Astrocyte of the hippocampus (primary cell): Measurements from ENCODE around the gene ALDH3B2.
"Not testable (repeated sequence)": the region's sequence is repeated elsewhere in the genome, so short reads cannot be mapped to it uniquely, and the experiment has no call there.

Experiments
- DNase-seq: peaks from one replicate; pipeline ENCODE4 v3.0.0; 2011; ENCODE audit warnings: low read depth, low spot score

The ALDH3B2 gene

GRCh38 chr11:67685641-67686332 is 11.4 kb upstream of the ALDH3B2 start:
- not testable (repeated sequence) for DNase-seq

DNA sequence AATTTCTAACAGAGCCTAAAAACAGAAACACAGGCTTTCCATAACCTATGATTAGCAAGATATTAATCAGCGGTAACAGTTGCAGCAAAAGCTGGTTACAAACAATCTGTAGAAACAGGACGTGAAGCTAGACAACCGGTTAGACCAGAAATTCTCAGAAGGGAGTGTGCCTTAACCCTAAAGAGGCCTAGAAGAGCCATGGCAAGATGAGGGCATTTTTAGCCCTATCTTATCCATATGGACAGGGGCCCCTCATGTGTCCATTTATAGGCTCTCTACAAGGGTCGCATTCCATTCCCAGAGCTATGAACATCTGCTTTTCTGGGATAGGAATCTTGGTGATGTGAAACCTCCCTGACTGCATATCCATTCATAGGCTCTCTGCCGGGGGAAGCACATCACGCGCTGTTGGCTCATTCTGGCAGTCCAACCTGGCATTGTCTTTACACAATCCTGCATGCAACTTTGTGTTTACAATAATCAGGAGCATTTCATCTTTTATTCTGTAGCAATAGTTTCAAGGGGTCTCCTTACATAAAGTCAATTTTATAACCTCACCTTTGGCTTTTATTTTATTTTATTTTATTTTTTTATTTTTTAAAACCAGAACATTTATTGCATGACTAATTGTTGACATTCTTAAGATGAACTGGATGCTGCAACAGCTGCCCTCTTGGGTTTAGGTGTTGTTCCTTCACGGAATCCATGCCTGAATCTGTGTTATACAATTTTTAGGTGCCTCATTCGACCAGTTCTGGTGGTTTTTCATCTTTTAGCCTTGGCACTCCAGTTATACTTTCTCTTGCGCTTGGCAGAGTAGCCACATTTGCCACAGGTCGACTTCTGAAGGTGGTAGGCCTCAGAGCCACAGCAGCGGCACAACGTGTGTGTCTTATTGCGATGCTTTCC is 8.0 kb upstream of the ALDH3B2 start:
- not testable (repeated sequence) for DNase-seq

DNA sequence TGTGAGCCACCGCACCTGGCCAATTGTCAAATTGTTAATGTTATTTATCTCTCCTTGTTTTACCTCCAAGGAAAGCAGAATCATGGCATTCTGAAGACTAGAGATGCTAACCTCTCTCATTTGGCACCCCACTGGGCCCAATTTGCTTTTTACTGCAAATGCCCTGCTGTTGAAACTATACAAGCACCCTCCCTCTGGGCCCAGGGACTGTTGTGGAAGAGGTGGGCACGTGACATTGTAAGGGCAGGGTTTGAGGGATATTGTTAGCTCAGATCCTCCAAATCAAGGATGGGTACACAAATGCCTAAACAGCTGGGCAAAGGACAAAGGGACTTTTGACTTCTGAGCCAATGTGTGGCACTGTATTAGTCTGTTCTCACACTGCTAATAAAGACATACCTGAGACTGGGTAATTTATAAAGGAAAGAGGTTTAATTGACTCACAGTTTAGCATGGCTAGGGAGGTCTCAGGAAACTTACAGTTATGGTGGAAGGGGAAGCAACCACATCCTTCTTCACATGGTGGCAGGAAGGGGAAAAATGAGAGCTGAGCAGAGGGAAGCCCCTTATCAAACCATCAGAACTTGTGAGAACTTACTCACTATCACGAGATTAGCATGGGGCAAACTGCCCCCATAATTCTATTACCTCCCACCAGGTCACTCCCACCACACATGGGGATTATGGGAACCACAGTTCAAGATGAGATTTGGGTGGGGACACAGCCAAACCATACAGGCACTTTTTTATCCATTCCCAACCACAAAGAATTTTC is 6.5 kb upstream of the ALDH3B2 start:
- no peak for DNase-seq

DNA sequence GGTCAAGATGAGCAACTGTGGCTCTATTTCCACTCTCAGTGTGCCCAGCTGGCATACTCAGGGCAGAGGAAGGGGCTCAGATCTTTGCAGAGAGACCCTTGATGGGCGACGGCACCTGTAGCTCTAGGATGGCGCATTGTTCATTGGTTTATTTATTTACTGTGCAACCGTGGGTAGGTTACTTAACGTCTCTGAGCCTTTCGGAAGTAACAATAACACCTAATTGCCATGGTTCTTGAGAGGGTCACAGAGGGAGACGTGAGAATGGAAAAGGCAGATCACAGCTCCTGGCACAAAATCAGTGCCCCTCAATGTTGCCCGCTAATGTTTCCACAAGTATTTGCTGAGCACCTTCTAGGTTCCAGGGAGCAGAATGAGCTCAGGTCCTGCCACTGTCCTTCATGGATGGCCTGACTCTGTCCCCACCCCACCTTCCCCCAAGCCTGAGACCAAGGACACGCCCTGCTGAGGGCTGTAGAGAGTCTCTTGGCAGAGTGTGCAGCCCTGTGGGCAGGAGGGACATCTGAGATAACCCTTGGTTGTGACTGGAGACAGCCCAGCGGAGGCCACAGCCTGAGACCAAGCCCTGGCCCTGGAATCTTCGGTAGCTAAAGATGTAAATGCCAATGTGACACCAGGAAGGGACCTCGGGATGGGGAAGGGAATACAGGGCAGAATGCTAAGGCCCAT is 780 bp upstream of the ALDH3B2 start:
- no peak for DNase-seq

- DNase-seq = no peak
Observed at GRCh38 chr11:67673902-67674301, 521 bp downstream of the ALDH3B2 start.

GRCh38 chr11:67673358-67673757 is 1.1 kb downstream of the ALDH3B2 start:
- no peak for DNase-seq

DNA sequence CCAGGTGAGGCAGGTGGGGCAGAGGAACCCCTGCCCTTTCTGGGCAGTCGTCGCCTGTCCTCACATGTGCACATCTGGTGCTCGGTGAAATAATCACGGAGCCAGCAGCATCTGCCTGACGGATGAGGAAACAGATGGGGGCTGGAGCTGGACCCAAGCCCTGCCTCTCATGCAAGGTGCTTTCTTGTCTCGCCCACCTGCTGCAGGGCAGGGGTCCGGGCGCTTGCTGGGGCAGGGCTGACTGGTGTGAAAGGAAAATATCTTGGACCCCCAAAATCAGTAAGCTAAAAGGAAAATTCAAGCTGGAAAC is 3.3 kb downstream of the ALDH3B2 start:
- no peak for DNase-seq

DNA sequence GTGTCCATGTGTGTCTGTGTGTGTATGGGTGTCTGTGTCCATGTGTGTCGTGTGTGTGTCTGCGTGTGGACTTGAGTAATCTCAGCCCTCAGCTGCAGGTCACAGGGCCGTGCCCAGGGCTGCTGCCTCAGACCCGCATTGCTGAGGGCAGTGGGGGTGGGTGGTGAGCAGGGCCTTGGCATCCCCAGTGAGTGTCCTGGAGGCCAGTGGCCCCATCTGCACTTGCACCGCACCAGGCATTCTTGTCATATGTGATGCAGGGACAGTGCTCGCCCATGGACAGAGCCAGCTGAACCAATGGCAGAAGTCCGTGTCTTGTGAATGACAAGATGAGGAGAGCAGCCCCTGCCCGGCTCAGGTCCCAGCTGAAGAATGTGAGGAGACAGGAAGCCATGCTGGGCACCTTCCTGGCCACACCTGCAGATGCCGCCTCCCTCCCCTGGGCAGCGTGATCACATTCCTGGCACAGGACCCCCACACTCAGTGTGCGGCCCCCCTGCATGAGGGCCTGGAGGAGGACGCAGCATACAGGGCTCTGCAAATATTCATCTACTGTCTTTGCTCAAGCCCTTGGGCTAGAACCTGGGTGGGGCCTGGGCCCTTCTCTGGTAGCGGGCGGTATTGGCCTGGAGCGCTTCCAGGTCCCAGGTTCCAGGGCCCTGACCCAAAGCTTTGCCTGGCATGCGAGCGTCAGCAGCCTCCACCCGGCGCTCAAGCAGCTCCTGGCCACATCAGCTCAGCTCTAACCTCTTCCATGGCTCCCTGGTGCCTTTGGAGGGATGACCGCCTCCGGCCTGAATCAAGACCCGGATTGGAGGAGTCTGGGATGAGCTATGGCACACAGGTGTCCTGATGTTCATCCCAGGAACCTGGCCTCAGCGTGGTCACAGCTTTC is 3.9 kb downstream of the ALDH3B2 start:
- DNase-seq = no peak

DNA sequence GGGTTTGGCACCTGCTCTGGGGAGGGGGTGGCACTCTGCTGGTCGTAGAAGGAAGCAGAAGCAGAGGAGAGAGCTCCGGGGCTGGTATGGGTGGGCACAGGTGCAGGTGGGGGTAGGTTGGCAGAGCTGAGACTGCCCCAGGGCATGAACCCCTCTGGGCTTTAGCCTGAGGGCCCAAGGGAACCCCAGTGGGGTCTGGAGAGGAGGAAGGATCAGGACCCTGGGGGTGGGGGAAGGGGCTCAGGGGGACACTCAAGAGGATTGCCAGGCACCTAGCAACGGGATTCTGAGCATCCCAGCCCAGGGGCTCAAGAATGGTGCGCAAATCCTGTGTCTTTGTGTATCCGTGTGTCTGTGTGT is 6.3 kb downstream of the ALDH3B2 start:
- no peak for DNase-seq

- DNase-seq = no peak
Observed at GRCh38 chr11:67667490-67668191, 6.8 kb downstream of the ALDH3B2 start.

DNA sequence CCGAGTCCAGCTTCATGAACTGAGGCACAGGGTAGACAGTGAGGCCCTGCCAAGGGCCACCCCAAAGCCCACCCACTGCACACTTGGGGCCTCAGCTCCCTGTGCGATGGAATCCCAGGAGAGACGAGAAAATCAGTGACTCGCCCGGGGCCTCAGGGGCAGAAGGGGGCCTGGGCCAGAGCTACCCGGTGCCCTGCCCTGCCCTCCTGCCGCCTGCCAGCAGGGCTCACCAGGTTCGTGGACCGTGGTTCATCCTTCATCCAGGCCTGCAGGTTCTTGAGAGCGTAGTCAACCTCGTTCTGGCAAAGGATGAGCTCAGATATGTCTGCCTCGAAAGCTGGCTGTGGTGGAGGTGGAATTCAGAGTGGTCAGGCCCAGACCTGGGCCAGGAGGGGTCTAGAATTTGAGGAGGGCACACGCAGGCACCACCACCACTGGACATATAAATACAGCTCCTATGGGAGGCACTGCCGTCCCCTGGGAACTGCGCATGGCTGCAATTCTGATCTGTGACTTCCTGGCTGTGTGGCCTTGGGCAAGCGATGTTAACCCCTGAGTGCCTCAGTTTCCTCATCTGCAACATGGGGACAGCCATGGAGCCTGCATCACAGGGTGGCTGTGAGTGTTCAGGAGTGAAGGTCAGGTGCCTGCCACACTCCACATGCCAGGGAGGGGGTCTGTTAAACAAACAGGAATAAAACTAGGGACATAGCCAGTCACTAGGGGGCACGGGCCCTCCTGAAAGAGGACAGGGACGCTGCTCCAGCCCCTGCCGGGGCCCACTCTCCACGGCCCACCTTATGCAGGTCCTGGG is 7.5 kb downstream of the ALDH3B2 start:
- no peak for DNase-seq

DNA sequence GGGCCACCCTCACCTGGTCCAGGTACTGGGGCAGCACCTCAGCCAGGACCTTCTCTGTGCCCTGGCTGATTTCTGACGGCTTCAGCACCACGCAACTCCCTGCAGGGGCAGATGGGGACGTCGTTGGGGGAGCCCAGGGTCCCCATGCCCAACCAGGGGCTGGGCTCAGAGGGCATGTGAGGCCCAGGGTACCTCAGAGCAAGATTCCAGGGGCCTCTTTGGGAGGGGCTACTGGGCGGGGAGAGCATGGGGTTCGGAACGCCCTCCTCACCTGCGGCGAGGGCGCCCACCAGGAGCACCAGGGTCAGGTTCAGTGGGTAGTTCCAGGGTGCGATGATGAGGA is 8.1 kb downstream of the ALDH3B2 start:
- no peak for DNase-seq

GRCh38 chr11:67665541-67666302 is 8.7 kb downstream of the ALDH3B2 start:
- DNase-seq = no peak

DNA sequence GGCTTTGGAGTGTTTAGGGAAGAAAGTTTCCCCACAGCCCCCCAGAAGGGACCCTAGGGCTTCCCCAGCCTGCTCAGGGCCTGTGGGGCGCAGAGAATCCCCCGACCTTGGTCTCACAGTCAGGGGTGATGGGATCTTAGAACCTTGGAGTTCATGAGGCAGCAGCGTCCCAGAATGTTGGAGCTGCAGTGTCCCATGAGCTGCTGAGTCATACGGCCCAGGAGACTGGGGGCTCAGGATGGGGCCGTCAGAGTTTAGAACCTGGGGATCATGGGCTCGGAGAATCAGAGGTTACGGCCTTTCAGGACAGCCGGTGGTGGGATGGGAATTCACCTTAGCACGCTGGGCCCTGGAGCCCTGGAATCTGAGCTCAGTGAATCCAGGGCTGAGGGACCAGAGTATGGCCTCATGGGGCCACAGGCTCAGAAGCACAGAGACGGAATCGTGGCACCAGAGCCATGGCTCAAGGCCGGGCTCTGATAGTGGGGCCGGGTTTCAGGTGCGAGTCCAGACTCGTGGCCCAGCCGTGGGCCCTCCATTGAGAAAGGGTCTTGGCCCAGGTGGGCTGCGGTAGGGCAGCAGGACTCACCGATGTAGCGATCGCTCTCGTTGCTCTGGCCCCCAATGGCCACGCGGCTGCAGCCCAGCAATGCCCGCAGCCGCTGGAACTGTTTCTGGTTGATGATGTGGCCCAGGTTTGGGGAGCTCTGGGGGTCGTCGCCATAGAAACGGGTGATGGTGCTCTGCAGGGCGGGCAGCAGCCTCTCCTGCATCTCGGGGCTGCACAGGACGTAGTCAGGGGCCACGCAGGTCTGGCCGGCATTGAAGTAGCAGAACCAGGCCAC is 9.5 kb downstream of the ALDH3B2 start:
- no peak for DNase-seq

DNA sequence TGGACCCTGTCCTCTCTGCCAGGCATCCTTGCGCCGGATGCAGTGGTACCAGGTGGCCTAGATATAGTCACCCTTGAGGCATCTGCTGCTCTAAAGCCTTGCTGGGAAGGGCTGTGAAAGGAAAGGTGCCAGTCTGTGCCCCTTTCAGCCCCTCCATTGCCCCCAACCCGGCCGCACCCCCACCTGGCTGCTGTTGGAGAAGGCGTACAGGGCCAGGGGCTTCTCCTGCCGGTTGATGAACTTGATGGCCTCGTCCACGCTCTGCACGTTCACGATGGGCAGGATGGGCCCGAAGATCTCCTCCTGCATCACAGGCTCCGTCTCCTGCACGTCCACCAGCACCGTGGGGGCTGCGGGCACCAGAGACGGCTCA is 10.2 kb downstream of the ALDH3B2 start:
- DNase-seq = no peak

GRCh38 chr11:67663532-67664212 is 10.8 kb downstream of the ALDH3B2 start:
- DNase-seq = no peak

DNA sequence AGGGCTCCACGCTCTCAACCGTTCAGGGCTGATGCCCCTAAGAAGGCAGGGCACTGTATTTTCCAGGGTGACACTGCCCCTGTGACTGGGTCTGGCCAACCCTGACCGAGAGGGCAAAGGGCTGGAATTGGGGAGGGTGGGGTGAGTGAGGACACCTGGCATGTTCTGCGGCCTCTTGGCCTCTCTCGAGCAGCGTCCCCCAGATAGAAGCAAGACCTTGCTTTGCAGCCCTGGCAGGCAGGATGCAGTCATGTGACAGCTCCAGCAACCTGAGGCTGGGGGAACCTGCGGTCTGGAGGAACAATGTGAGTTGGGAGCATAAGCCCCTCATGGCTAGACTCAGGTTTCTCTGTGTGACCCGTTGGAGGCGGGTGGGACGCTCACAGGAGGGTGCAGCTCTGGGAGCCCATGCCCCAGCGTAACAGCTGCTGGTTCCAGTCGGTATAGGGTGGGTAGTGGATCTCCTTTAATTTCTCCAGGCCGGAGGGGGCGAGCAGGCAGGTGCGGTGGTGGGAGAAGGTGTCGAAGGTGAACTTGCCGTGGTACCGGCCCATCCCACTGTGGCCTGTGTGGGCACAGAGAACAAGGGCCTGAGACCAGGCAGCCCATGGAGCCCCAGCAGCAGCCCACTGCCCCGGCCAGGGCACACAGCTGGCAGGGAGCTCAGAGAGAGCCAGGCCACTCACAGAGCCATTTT is 11.4 kb downstream of the ALDH3B2 start:
- DNase-seq = no peak
